HG02623 (cell line): ENCODE data around the gene FOXF1.

ENCODE experiments used
- ATAC-seq: cut with Tn5 transposase; IDR thresholded peaks from one replicate; pipeline ENCODE4 v1.9.1; 2021; ENCODE audit warnings: moderate library complexity; ENCODE audit not compliant: unreplicated experiment

FOXF1 gene

DNA sequence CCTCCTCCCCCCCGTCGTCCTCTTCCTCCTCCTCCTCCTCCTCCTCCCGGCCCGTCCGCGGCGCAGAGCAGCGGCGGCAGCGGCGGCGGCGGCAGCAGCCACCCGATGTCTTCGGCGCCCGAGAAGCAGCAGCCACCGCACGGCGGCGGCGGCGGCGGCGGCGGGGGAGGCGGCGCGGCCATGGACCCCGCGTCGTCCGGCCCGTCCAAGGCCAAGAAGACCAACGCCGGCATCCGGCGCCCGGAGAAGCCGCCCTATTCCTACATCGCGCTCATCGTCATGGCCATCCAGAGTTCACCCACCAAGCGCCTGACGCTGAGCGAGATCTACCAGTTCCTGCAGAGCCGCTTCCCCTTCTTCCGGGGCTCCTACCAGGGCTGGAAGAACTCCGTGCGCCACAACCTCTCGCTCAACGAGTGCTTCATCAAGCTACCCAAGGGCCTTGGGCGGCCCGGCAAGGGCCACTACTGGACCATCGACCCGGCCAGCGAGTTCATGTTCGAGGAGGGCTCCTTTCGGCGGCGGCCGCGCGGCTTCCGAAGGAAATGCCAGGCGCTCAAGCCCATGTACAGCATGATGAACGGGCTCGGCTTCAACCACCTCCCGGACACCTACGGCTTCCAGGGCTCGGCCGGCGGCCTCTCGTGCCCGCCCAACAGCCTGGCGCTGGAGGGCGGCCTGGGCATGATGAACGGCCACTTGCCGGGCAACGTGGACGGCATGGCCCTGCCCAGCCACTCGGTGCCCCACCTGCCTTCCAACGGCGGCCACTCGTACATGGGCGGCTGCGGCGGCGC lies at the start of gene FOXF1:
Gene FOXF1, plus strand, starts transcription at position 63 of the 797 bp plus-strand sequence. Its CDS starts 43 bp downstream, at position 106.
- ATAC-seq = no peak

DNA sequence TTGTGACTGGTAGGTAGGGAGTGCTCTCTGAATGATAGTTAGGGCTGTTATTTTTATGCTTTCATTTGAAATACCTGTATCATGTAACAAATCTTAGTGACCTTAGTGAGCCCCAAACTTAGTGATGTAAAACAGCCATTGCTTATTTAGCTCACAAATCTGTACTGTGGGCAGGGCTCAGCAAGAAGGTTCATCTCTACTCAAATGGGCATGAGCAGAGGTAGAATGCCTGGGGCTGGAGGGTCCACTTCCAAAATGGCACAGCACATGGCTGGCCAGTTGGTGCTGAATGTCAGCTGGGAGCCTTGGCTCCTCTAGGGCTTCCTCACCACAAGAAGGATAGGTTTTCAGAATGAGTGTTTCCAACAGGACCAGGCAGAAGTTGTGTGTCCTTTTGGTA lies 49.3 kb upstream of the FOXF1 start:
- no peak for ATAC-seq

DNA sequence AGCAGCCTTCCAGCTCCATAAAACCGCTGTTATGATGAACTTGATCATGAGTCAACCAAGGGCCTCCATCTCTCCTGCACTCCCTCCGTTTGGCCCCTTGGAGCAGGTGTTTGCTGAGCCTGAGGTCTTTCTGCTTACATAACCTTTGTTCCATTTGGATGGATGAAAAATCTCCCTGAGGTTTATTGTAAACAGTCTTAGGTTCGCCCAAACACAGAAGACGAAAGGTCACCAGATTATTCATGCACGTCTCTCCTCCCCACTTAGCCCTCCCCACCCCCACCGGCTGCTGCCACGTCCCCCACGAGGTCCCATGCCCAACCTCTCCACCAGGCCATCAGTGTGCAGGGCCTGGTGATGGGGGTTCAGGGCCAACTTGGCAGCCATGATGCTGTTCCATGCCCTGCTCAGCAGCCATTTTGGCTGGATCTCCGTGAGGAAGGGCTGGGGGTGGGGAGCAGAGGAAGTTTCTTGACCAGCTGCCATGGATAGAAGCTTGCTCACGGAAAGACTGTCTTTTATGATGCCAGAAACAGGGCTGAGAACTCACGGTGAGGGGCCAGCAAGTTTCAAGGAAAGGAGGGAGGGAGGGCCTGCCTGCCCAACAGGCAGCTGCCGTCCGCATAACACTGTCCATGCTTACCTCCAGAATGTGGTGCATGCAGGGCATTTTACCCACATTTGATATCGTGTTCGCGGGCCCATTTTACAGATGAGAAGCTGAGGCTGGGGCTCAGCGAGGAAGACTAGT lies 47.8 kb upstream of the FOXF1 start:
- no peak for ATAC-seq

DNA sequence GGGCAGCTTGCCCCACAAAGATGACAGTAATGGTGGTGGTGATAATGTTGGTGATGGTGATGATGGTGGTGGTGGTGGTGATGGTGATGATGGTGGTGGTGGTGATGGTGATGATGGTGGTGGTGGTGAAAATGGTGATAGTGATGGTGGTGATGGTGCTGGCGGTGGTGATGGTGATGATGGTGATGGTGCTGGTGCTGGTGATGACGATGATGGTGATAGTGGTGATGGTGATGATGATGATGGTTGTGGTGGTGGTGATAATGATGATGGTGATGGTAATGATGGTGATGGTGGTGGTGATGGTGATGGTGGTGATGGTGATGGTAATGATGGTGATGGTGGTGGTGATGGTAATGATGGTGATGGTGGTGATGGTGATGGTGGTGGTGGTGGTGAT lies 46.3 kb upstream of the FOXF1 start:
- ATAC-seq = no peak

DNA sequence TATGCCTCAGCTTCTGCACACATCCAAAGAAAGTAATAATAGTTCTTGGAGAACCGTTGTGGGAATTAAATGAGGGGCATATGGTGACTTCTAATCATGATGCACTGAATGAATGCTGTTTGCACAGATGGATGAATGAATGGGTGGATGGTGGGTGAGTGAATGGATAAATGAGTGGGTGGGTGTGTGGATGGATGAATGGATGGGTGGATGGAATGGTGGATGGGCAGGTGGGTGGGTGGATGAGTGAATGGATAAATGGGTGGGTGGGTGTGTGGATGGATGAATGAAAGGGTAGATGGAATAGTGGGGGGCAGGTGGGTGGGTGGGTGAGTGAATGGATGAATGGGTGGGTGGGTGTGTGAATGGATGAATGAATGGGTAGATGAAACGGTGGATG lies 44.9 kb upstream of the FOXF1 start:
- ATAC-seq = no peak

DNA sequence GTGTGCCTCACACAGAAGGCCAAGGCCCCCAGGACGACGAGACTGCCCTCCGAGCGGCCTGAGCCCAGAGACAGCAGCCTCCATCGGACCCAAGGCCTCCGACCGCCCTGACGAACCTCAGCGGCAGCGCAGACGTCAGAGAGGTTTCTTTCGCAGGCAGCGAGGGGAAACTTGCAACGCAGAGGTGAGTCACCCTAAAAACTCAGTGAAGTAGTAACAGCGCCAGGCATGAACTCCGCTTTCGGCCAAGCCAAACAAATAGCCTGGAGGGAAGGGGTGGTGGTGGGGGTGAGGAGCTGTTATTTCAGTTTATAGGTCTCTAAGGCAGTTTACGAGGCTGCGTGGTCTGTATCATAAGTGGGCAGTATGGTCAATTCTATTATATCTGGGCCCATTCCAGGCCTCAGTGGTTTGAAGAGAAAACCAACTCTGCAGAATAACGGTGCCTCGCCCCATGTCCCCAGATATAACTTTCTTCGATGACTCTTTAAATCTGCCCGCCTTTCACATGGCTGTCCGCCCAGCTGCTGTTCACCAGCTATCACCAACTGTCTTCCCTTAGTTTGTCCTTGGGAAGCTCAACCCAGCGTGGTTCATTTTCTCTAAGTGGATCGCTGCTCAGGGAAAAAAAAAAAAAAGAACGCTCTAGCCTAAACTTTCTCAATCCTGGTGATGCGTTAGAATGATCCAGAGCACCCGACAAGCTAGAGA lies 43.5 kb upstream of the FOXF1 start:
- ATAC-seq = no peak

DNA sequence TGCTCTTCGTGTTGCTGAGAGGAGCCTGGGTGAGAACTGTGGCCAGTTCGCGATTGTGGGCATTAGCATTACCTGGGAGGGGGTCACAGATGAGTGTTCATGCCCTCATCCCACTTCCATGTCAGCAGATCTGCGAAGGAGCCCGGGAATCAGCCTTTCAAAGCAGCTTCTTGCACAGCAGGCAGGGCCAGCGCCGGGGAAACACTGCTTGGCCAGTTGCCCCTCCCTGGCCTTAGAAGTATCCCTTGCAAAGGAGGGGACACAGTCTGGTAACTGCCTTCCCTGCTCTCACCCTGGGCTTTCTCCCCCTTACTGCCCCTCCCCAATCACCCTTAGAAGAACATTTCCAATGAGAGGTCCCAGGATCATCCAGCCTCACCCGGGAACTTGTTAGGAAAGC lies 42.8 kb upstream of the FOXF1 start:
- no peak for ATAC-seq

DNA sequence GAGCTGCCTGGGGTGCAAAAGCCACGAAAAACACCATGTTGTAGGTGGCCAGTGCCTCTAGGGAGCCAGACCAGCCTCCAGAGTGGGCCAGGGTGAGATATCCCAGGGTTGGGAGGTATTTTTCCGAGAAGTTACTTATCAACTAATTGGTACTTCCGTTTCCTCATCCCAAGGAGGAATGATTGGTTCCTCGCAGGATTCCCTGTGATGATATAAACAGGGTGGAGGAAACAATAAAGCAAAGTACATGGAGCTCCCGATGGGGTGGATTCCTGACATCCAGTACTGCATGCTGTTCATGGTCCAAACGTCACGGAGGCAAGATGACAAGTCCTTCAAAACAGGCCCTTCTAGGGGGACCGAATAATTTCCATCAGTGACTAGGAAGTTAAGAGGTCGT lies 39.4 kb upstream of the FOXF1 start:
- ATAC-seq = no peak

DNA sequence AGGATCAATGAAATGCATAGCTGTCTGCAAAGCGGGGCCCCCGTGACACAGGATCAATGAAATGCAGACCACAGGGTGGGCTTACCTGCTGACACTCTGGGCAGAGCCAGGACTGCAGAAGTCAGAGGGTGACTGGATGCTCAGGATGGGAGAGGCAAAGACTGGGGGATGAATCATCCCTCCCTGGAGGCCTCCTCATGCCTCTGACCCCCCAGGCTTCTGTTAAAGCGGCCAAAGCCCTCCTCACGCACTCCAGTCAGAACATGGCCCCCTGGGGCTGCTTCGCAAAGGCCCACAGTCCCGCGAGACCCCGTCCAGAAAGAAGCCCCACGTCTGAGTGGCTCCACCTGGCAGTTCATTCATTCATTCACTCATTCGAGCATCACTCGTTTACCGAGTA lies 38.4 kb upstream of the FOXF1 start:
- ATAC-seq = no peak

DNA sequence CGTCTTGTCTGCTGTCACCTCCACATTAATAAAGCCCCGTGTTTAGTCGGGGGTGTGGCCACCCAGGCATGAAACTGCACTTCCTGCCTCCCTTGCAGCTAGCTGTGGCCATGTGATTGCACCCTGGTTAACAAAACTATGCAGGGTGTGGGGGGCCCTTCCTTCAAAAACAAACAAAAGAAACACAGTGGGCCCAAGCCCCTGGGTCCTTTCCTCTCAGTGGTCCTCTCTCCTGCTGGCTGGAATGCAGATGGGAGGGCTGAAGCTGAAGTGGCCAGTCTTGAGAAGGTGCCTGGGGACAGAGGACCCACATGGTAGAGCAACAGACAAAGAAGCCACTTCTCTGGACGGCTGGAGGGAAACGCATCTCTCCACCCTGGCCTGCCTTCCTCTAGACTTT lies 38.0 kb upstream of the FOXF1 start:
- ATAC-seq = no peak

DNA sequence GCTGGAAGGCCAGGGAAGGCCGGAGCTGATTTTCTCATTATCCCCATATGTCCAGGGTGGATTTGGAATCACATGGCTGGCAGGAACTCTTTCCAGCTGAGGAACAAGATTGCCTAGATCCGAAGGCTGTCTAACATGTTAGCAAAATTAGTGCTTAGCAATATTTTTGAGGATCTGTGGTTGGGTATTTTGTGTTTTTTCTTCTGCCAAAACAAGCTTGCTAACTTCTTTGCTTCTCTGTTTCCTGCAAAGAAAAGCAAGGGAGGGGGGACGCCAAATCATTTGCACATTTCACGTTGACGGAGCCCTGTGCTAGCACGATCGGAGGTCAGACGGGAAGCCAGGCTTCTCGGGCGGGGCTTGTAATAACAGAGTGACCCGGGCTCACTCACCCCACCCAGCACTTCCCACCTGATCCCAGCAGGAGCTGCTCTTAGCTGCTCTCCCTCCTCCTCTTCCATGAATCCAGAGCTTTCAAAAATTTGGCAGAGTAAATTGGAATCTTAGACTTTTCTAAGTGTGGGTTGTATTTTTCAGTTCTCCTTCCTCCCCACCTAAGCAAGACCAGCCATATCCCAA lies 33.3 kb upstream of the FOXF1 start:
- no peak for ATAC-seq

DNA sequence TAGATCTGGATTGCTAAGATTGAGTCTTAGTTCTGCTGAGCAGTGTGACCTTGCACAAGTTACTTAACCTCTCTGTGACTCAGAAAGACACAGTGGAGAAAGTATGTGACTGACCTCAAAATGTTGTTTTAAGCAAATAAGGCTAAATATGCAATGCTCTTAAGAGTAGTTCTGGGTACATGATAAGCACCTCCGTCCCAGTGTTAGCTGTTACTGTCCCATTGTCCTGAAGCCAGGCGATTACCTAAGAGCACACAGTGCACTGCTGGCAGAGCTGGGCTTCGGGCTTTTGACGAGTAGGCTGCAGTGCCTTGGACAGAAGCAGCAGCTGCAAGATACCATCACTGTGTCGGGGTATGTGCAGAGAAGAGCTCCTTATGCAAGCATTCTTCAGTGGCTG lies 32.7 kb upstream of the FOXF1 start:
- ATAC-seq = no peak

DNA sequence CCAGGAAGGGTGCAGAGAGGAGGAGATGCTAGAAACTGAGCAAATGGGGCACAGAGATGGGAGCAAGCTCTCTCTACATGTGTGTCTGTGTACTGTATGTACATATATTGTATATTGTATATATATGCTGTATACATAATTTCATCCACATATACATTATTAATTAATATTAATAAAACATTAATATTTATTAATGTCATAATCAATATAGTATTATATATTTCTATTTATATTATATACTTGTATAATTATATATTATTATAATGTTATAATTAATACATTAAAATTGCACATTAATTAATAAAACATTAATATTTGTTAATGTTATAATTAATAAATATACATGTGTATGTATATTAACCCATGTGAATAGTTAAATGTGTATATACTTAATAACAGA lies 31.5 kb upstream of the FOXF1 start:
- no peak for ATAC-seq

DNA sequence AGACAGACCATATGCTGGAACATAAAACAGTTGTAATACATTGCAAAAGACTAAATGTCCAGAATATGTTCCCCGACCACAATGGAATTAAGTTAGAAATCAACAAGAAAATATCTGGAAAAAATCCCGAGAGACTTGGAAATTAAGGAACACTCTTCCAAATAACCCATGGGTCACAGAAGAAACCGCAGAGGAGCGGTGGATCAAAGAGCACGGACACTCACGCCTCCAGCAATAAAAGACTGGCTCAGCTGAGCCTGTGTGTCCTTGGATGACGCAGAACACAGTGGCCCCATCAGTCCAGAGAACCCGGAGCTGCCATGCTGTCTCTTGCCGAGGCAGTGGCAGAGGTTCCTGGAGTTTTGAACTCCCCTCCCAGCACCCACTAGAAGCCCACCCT lies 30.9 kb upstream of the FOXF1 start:
- no peak for ATAC-seq

DNA sequence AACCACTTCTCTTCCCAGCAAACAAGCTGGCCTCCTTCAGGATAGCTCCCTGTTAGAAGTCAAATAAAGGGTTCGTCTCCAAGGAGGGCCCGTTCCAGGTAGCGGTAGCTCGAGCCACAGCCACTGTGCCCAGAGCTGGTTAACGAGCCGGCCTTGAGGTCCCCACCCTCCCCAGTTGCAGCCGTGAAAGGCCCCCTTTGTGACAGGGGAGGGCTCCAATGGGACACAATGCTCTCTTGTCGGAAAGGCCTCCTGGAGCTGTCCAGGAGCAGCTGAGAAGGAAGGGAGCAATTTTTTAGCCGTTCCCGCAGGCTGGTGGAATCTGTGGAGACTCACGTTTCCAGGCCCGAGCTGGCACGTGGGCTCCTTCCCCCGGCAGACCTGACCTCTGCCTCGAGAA lies 29.9 kb upstream of the FOXF1 start:
- no peak for ATAC-seq

DNA sequence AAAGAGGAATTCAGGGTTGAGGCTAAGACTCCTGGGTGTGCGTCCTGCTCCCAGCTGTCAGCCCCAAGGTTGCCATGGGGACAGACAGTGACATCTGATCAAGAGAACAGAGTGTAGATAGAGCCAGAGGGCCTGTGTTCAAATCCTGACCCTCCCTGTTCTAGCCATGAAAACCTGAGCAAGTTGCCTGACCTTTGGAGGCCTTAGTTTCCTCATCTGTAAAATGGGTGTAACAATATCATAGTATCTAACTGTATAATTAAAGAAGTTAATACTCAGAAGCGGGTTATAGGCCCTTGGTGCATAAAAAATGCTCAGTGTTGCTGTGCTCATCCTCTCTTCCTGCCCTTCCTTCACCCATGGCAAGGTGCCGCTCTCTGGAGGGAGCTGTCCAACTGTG lies 28.7 kb upstream of the FOXF1 start:
- no peak for ATAC-seq

DNA sequence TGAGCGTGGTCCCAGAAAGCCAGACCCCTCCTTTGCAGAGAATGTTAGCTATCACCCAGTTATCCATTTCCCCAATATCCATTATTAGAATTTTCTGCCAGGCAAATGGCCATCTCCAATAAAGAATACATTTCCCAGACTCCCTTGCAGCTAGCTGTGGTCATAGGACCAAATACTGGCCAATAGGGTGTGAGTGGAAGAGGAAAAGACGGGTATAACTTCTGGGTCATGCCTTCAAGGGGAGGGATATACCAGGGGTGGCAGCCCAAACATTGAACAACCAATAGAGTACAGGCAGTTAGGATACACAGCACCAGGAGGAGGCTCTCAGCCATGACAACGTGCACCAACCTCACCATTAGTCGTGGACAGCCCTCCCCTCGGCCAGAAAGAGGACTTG lies 26.1 kb upstream of the FOXF1 start:
- ATAC-seq = no peak

DNA sequence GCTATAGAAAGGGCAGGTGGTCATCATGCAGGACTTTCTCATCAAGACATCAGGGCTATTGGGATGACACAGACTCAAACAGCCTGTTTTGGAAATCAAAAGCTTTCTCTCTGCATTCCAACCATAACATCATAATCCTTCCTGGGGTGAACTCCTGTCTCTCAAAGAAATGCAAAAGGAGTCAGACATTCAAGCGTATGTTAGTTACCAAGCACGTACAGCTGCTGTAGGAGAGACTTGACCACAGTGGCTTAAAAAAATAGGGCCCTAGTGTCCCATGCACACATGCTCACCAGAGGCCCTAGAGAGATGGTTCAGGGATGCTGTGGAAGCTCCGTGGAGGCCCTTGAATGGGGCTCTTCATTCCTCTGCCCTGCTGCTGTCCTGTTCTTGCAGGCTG lies 24.6 kb upstream of the FOXF1 start:
- ATAC-seq = no peak

DNA sequence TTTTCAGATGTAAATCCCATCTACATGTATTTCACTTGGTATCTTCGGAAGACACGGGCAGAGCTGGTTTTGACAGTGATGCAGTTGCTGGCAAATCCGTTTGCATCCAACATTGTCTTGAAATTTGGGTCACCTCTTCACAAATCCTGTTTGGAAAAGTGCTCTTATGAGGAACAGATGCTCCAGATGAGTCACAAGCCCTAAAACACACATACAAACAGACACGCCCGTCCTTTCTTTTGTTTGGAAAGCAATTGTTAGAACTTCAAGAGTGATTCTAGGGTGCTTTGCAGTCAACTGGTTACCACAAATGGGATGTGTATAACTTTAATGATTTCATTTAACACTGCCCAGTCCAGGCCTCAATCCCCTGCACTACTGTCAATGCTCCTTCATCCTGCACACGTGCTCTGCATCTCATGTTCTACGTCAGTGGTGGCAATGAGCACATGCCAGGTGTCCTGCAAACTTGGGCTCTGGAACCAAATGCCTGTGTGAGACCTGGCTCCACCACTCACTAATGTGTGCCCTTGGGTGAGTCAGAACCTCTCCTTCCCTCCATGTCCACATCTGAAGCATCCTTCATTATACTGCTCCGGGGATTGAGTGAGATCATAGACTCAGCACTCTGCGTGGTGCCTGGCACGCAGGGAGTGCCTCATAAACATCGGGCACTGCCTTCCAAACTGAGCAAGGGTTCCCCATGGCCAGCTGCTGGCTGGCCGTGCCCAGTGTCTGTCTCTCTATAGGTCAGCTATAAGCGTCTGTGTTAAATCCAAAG lies 19.3 kb upstream of the FOXF1 start:
- ATAC-seq = no peak

DNA sequence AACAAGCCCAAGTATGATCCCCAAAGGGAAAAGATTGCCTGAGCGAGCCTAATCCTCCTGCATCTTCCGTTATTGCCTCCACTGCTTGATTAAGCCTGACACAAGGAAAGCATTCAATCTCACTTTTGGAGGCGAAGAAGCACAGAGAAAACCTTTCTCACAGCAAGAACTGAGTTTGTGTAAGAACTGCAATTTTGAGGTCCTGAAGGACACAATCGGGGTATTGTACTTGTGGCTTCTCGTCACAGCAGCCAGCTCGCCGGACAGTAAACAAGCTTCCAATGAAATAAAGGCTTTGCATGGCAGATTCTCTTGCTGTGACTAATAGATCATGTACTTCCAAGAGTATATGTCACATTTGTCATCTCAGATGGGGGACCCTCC lies 18.7 kb upstream of the FOXF1 start:
- ATAC-seq = no peak
